Esophagus squamous epithelium (tissue), 4 donors: ENCODE results near the gene NFATC2.

Experiments used
- POLR2A ChIP-seq, 4 donors: fragments of 450-650 bp; IDR thresholded peaks; one replicate each; pipeline ENCODE4 v1.6.1; 2017; ENCODE audit warnings: antibody characterized with exemption in 4 of 4, mild to moderate bottlenecking in 4 of 4, moderate library complexity in 3 of 4
- TF ChIP-seq, protein P1 (sequence below), 6 experiments: fragments of 450-650 bp in 4 of 6; fragments of 200-600 bp in 2 of 6; sonication (generic) in 2 of 6; IDR thresholded peaks; one replicate each; pipeline ENCODE4 v1.5.1; 2016 to 2019; ENCODE audit warnings: antibody characterized with exemption in 6 of 6, mild to moderate bottlenecking in 4 of 6, moderate library complexity in 4 of 6

GRCh38 chr20:51369503-51369902 lies 173.0 kb downstream of the NFATC2 start:
- TF ChIP-seq POLR2A (IDR thresholded peaks at IDR 0.05): no peak
- TF ChIP-seq, protein P1, sequence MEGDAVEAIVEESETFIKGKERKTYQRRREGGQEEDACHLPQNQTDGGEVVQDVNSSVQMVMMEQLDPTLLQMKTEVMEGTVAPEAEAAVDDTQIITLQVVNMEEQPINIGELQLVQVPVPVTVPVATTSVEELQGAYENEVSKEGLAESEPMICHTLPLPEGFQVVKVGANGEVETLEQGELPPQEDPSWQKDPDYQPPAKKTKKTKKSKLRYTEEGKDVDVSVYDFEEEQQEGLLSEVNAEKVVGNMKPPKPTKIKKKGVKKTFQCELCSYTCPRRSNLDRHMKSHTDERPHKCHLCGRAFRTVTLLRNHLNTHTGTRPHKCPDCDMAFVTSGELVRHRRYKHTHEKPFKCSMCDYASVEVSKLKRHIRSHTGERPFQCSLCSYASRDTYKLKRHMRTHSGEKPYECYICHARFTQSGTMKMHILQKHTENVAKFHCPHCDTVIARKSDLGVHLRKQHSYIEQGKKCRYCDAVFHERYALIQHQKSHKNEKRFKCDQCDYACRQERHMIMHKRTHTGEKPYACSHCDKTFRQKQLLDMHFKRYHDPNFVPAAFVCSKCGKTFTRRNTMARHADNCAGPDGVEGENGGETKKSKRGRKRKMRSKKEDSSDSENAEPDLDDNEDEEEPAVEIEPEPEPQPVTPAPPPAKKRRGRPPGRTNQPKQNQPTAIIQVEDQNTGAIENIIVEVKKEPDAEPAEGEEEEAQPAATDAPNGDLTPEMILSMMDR (IDR thresholded peaks at IDR 0.05): no peak
